Caco-2 (cell line): ENCODE measurements around the gene COL26A1. TPM values are rescaled to one million over a fixed set of nuclear protein-coding genes. Genes with fewer than 3 reads are reported as not detected.

Experiments
- BruUV-seq: library from RNA; stranded (reverse); fragments of 400-500 nt; replicated peaks from 2 replicates; lab custom pipeline; 2021; lab: Mats Ljungman, UMichigan
- CTCF ChIA-PET: fragments of 300-600 bp; sonication (Branson Sonifier 250); formaldehyde crosslinking; loops from one replicate; lab custom pipeline; 2022; ENCODE audit warnings: antibody characterized with exemption; lab: Charles Lee
- POLR2A ChIA-PET: fragments of 300-600 bp; sonication (Branson Sonifier 250); formaldehyde crosslinking; loops from one replicate; lab custom pipeline; 2022; ENCODE audit warnings: antibody characterized with exemption; lab: Charles Lee
- DNase-seq, 2 experiments: peaks; one replicate each; pipeline versions ENCODE4 v3.0.0 to v3.0.0-alpha.2; 2020 to 2022
- H3K27me3 ChIP-seq: replicated peaks from 2 replicates; pipeline ENCODE4 v1.6.0; 2011; ENCODE audit warnings: low read length; ENCODE audit not compliant: control insufficient read depth, insufficient read depth
- H3K36me3 ChIP-seq: 2 replicates; pipeline ENCODE4 v1.5.1; 2011; ENCODE audit warnings: low read length; ENCODE audit not compliant: control insufficient read depth, insufficient read depth
- H3K4me1 ChIP-seq: fragments of 250-450 bp; sonication (Bioruptor Pico); 2 replicates; pipeline ENCODE4 v1.5.1; 2020; ENCODE audit warnings: mild to moderate bottlenecking
- H3K4me3 ChIP-seq: 2 replicates; pipeline ENCODE4 v1.5.1; 2011; ENCODE audit warnings: low read depth, mild to moderate bottlenecking, control low read depth, low read length
- H3K9me3 ChIP-seq: fragments of 250-450 bp; sonication (Bioruptor Pico); 2 replicates; pipeline ENCODE4 v1.5.1; 2020; ENCODE audit warnings: mild to moderate bottlenecking, moderate library complexity
- H3K27ac Mint-ChIP-seq: one replicate; pipeline ENCODE4 v1.8.0; 2022; ENCODE audit warnings: mixed read lengths; ENCODE audit not compliant: unreplicated experiment
- H3K27me3 Mint-ChIP-seq: one replicate; pipeline ENCODE4 v1.8.0; 2022; ENCODE audit warnings: mixed read lengths; ENCODE audit not compliant: insufficient read depth, unreplicated experiment
- H3K36me3 Mint-ChIP-seq: one replicate; pipeline ENCODE4 v1.8.0; 2022; ENCODE audit warnings: mild to moderate bottlenecking, mixed read lengths; ENCODE audit not compliant: insufficient read depth, unreplicated experiment
- H3K4me1 Mint-ChIP-seq: one replicate; pipeline ENCODE4 v1.8.0; 2022; ENCODE audit warnings: low read depth, mixed read lengths; ENCODE audit not compliant: unreplicated experiment
- H3K4me3 Mint-ChIP-seq: one replicate; pipeline ENCODE4 v1.8.0; 2022; ENCODE audit warnings: mild to moderate bottlenecking, moderate library complexity, mixed read lengths; ENCODE audit not compliant: unreplicated experiment
- H3K9me3 Mint-ChIP-seq: one replicate; pipeline ENCODE4 v1.8.0; 2022; ENCODE audit warnings: mixed read lengths; ENCODE audit not compliant: unreplicated experiment
- CTCF ChIP-seq, 2 experiments: fragments of 200-600 bp in 1 of 2; IDR thresholded peaks; 1 replicate in 1 of 2; 2 replicates in 1 of 2; pipeline versions ENCODE4 v1.5.1 to v1.8.0; 2011 to 2022; ENCODE audit warnings: antibody characterized with exemption in 1 of 2, control low read depth in 1 of 2, inconsistent platforms in 1 of 2, low read depth in 1 of 2, low read length in 1 of 2, mild to moderate bottlenecking in 1 of 2, moderate library complexity in 1 of 2; ENCODE audit not compliant: insufficient read depth in 1 of 2, severe bottlenecking in 1 of 2, unreplicated experiment in 1 of 2
- intact Hi-C: fragments of 100-400 bp; cut with micrococcal nuclease; formaldehyde crosslinking; loops from one replicate; pipeline ENCODE4 v1.10.0; 2022; ENCODE audit not compliant: unreplicated experiment
- total RNA-seq: library from RNA; stranded (reverse); gene quantifications from 2 replicates; pipeline ENCODE4 v1.2.3, GENCODE V29; 2022

COL26A1 gene
- total RNA-seq, 1 experiment from 2014 or later, result 23.3 TPM

- intact Hi-C loops, result loop anchor here (1.0 to 2.0 kb wide), 4 partner anchors 31 to 186 kb away; no protein-coding TSS in a partner anchor
- Histone ChIP-seq H3K4me1 (0 out of 2 replicates have a peak, but pooled peaks cover 5% of the 10 kb centered on the region), H3K4me3 (peak within 1 kb of the TSS; percentile 95), H3K36me3 (no peaks in the 10 kb centered on the region), H3K27me3 (no peaks in the 10 kb centered on the region), H3K9me3 (no peaks in the 10 kb centered on the region)
- no peaks in the 10 kb centered on the region for H3K4me1 Mint-ChIP-seq
- H3K27me3 Mint-ChIP-seq, result no peaks in the 10 kb centered on the region
- peaks cover 16% of the 10 kb centered on the region for H3K36me3 Mint-ChIP-seq
- H3K4me3 Mint-ChIP-seq, result peak within 1 kb of the TSS; percentile 87
- H3K9me3 Mint-ChIP-seq, result no peaks in the 10 kb centered on the region
- peak; percentile 53 to 66 for TF ChIP-seq CTCF (IDR thresholded peaks at IDR 0.05; ENCODE audit: insufficient read depth in 1 of 2, low read depth in 1 of 2, low read length in 1 of 2, severe bottlenecking in 1 of 2, unreplicated experiment in 1 of 2)
- POLR2A ChIA-PET, result interaction anchor here (1.5 kb wide), 2 partner anchors 14 to 41 kb away, joined by 11 to 19 read pairs; partner anchors contain the start of gene COL26A1
- peak within 1 kb of the TSS; percentile 91 for H3K27ac Mint-ChIP-seq
- CTCF ChIA-PET, result interaction anchor here (0.5 to 1.7 kb wide), 24 partner anchors 12 to 912 kb away, joined by 3 to 31 read pairs (median 4); partner anchors contain the start of genes COL26A1 and PLOD3
- TSS peak; percentile 86 for BruUV-seq
- peak; percentile 92 to 93 for DNase-seq
Measured at GRCh38 chr7:101321491-101322401, 40.9 kb upstream of the COL26A1 start, which contains the start of gene IFT22. IFT22 (minus strand) TSS chr7:101321812; CDS start chr7:101321709, 103 bp downstream.

GRCh38 chr7:101328159-101328558 is 34.5 kb upstream of the COL26A1 start:
- H3K9me3 ChIP-seq, result no peaks in the 10 kb centered on the region
- no TSS peak for BruUV-seq
- ChIA-PET POLR2A (no interaction called here), CTCF (no interaction called here)
- no peak for TF ChIP-seq CTCF (IDR thresholded peaks at IDR 0.05; ENCODE audit: insufficient read depth in 1 of 2, low read depth in 1 of 2, low read length in 1 of 2, severe bottlenecking in 1 of 2, unreplicated experiment in 1 of 2)
- Mint-ChIP-seq H3K4me1 (no peaks in the 10 kb centered on the region), H3K36me3 (no peaks in the 10 kb centered on the region), H3K27me3 (no peaks in the 10 kb centered on the region), H3K9me3 (no peaks in the 10 kb centered on the region), H3K4me3 (no peak overlapping the region), H3K27ac (no peak overlapping the region)
- intact Hi-C loops, result no loop called here
- H3K4me3 ChIP-seq, result no peak overlapping the region
- DNase-seq, result no peak
- no peaks in the 10 kb centered on the region for H3K27me3 ChIP-seq
- H3K36me3 ChIP-seq, result no peaks in the 10 kb centered on the region
- H3K4me1 ChIP-seq, result no peaks in the 10 kb centered on the region

- H3K9me3 Mint-ChIP-seq, result no peaks in the 10 kb centered on the region
- intact Hi-C loops, result no loop called here
- Histone ChIP-seq H3K9me3 (no peaks in the 10 kb centered on the region), H3K27me3 (no peaks in the 10 kb centered on the region), H3K4me3 (no peak overlapping the region), H3K36me3 (no peaks in the 10 kb centered on the region), H3K4me1 (no peaks in the 10 kb centered on the region)
- BruUV-seq, result no TSS peak
- no peak overlapping the region for H3K27ac Mint-ChIP-seq
- H3K4me1 Mint-ChIP-seq, result no peaks in the 10 kb centered on the region
- H3K36me3 Mint-ChIP-seq, result no peaks in the 10 kb centered on the region
- no peaks in the 10 kb centered on the region for H3K27me3 Mint-ChIP-seq
- ChIA-PET CTCF (interaction anchor here (1.0 kb wide), 1 partner anchor 22 kb away, joined by 6 read pairs; no protein-coding TSS in a partner anchor), POLR2A (no interaction called here)
- no peak for TF ChIP-seq CTCF (IDR thresholded peaks at IDR 0.05; ENCODE audit: insufficient read depth in 1 of 2, low read depth in 1 of 2, low read length in 1 of 2, severe bottlenecking in 1 of 2, unreplicated experiment in 1 of 2)
- DNase-seq, result no peak
- H3K4me3 Mint-ChIP-seq, result no peak overlapping the region
Measured at GRCh38 chr7:101330011-101330484, 32.6 kb upstream of the COL26A1 start.
